HG02623 (cell line): ENCODE measurements around the gene NTN1.
"Not testable (repeated sequence)": the region's sequence is repeated elsewhere in the genome, so short reads cannot be mapped to it uniquely, and the experiment has no call there.

Experiments used
- ATAC-seq: cut with Tn5 transposase; IDR thresholded peaks from one replicate; pipeline ENCODE4 v1.9.1; 2021; ENCODE audit warnings: moderate library complexity; ENCODE audit not compliant: unreplicated experiment

NTN1 gene

GRCh38 chr17:9021158-9021991 lies at the start of gene NTN1:
Gene NTN1, plus strand, starts transcription at chr17:9021510. Its CDS starts 864 bp downstream, at chr17:9022374.
- ATAC-seq = peak; percentile 51

GRCh38 chr17:8975091-8975725 lies 46.1 kb upstream of the NTN1 start:
- no peak for ATAC-seq

GRCh38 chr17:8976638-8977037 lies 44.7 kb upstream of the NTN1 start:
- no peak for ATAC-seq

- no peak for ATAC-seq
Measured at GRCh38 chr17:8979715-8980114, 41.6 kb upstream of the NTN1 start.

- ATAC-seq = no peak
Measured at GRCh38 chr17:8981443-8981842, 39.9 kb upstream of the NTN1 start.

- ATAC-seq = not testable (repeated sequence)
Measured at GRCh38 chr17:8984225-8984624, 37.1 kb upstream of the NTN1 start.

- ATAC-seq = no peak
Measured at GRCh38 chr17:8985054-8985701, 36.1 kb upstream of the NTN1 start.

GRCh38 chr17:8986295-8986694 lies 35.0 kb upstream of the NTN1 start:
- no peak for ATAC-seq

GRCh38 chr17:8988263-8988935 lies 32.9 kb upstream of the NTN1 start:
- not testable (repeated sequence) for ATAC-seq

- no peak for ATAC-seq
Measured at GRCh38 chr17:8991514-8992285, 29.6 kb upstream of the NTN1 start.

GRCh38 chr17:8994319-8994718 lies 27.0 kb upstream of the NTN1 start:
- no peak for ATAC-seq

- ATAC-seq = no peak
Measured at GRCh38 chr17:8995711-8996110, 25.6 kb upstream of the NTN1 start.

- ATAC-seq = no peak
Measured at GRCh38 chr17:8997994-8998628, 23.2 kb upstream of the NTN1 start.

- ATAC-seq = no peak
Measured at GRCh38 chr17:9001559-9001958, 19.8 kb upstream of the NTN1 start.

GRCh38 chr17:9002227-9002605 lies 19.1 kb upstream of the NTN1 start:
- no peak for ATAC-seq

GRCh38 chr17:9002606-9003354 lies 18.5 kb upstream of the NTN1 start:
- no peak for ATAC-seq

- ATAC-seq = no peak
Measured at GRCh38 chr17:9003355-9004131, 17.8 kb upstream of the NTN1 start.

GRCh38 chr17:9004132-9004960 lies 17.0 kb upstream of the NTN1 start:
- ATAC-seq = no peak
